DND-41 (cell line): Measurements from ENCODE around the gene MAP2K5.

Source experiments
- ATAC-seq: fragments of 200-7000 bp; cut with Tn5 transposase; 3 replicates; pipeline ENCODE4 v1.9.1; 2021; ENCODE audit warnings: low read depth; ENCODE audit not compliant: insufficient read depth
- DNase-seq: peaks from one replicate; pipeline ENCODE4 v3.0.0-alpha.2; 2020
- H2AFZ ChIP-seq: 2 replicates; pipeline ENCODE4 v1.6.0; 2012; ENCODE audit warnings: low read depth, low read length
- H3K27ac ChIP-seq: 2 replicates; pipeline ENCODE4 v1.5.1; 2012; ENCODE audit warnings: low read length, inconsistent platforms
- H3K27me3 ChIP-seq: fragments of 200-600 bp; sonication (generic); 2 replicates; pipeline ENCODE4 v1.6.0; 2012; ENCODE audit warnings: low read length, mild to moderate bottlenecking, inconsistent platforms; ENCODE audit not compliant: insufficient read depth, poor library complexity
- H3K36me3 ChIP-seq: 2 replicates; pipeline ENCODE4 v1.5.1; 2012; ENCODE audit warnings: low read length, inconsistent platforms; ENCODE audit not compliant: insufficient read depth
- H3K4me1 ChIP-seq: 2 replicates; pipeline ENCODE4 v1.5.1; 2012; ENCODE audit warnings: mild to moderate bottlenecking, low read length; ENCODE audit not compliant: insufficient read depth
- H3K4me2 ChIP-seq: 2 replicates; pipeline ENCODE4 v1.6.0; 2012; ENCODE audit warnings: mild to moderate bottlenecking, moderate library complexity, low read length, inconsistent platforms; ENCODE audit not compliant: insufficient read depth
- H3K4me3 ChIP-seq, 2 experiments: fragments of 200-600 bp in 1 of 2; shearing (Covaris generic) in 1 of 2; 2 replicates each; pipeline ENCODE4 v1.5.1; 2012 to 2016; ENCODE audit warnings: inconsistent platforms in 2 of 2, low read length in 2 of 2, mild to moderate bottlenecking in 2 of 2, low read depth in 1 of 2, moderate library complexity in 1 of 2
- H3K79me2 ChIP-seq: 2 replicates; pipeline ENCODE4 v1.6.0; 2012; ENCODE audit warnings: low read length, inconsistent platforms; ENCODE audit not compliant: insufficient read depth
- H3K9ac ChIP-seq: 2 replicates; pipeline ENCODE4 v1.6.0; 2012; ENCODE audit warnings: low read depth, mild to moderate bottlenecking, inconsistent platforms, low read length, moderate library complexity
- H3K9me3 ChIP-seq: 2 replicates; pipeline ENCODE4 v1.5.1; 2012; ENCODE audit warnings: low read length, moderate library complexity, mild to moderate bottlenecking, inconsistent platforms; ENCODE audit not compliant: insufficient read depth, severe bottlenecking
- H4K20me1 ChIP-seq: 2 replicates; pipeline ENCODE4 v1.6.0; 2012; ENCODE audit warnings: low read length; ENCODE audit not compliant: insufficient read depth
- CTCF ChIP-seq: IDR thresholded peaks from 2 replicates; pipeline ENCODE4 v1.5.1; 2012; ENCODE audit warnings: borderline replicate concordance, low read length, moderate library complexity, mild to moderate bottlenecking; ENCODE audit not compliant: poor library complexity, severe bottlenecking; ENCODE audit errors: extremely low read depth
- EZH2 ChIP-seq: IDR thresholded peaks from 3 replicates; pipeline ENCODE4 v1.6.1; 2012; ENCODE audit warnings: borderline replicate concordance, low read depth, mild to moderate bottlenecking, moderate library complexity, low read length, inconsistent platforms; ENCODE audit not compliant: severe bottlenecking

Gene MAP2K5

GRCh38 chr15:67838789-67839332 lies 296.4 kb downstream of the MAP2K5 start:
- ATAC-seq (no peak), DNase-seq (no peak)
- H4K20me1 ChIP-seq: no peaks in the 10 kb centered on the region
- peak overlapping the region; percentile 97 for H3K9ac ChIP-seq
- peaks cover 43% of the 10 kb centered on the region for H3K4me1 ChIP-seq
- H3K4me3 ChIP-seq: peak overlapping the region in 1 of 2 experiments; percentile 94; a peak in 2 of 4 replicates
- no peaks in the 10 kb centered on the region for H3K36me3 ChIP-seq
- no peaks in the 10 kb centered on the region for H3K27me3 ChIP-seq
- peak overlapping the region; percentile 96 for H3K4me2 ChIP-seq
- no peak for TF ChIP-seq CTCF
- TF ChIP-seq EZH2: no peak
- H3K9me3 ChIP-seq: no peaks in the 10 kb centered on the region
- peak overlapping the region; percentile 80 for H2AFZ ChIP-seq
- H3K27ac ChIP-seq: peak overlapping the region; percentile 98
- no peaks in the 10 kb centered on the region for H3K79me2 ChIP-seq

DNA sequence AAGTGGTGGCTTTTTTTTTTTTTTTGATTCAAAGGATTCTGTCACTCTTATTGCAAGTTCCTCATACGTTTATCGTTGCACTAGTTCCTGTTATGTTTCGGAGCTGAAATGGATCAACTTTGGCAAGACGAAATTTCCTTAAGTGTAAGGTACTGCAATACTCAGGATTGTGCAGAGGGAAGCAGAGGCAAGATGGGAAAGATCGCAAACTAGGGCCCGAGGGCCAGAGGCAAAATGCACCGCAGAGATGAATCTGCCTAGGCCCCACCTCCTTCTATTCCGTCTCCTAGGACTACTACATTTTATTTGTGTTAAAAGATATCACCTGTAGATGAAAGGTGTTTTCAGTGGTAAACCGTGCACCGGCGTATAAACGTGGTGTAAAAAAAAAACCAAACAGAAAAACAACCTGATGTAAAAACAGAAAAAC lies 297.0 kb downstream of the MAP2K5 start:
- H2AFZ ChIP-seq: peak overlapping the region; percentile 80
- peak; percentile 58 for DNase-seq
- H3K9ac ChIP-seq: peak overlapping the region; percentile 97
- H3K27me3 ChIP-seq: no peaks in the 10 kb centered on the region
- H3K36me3 ChIP-seq: no peaks in the 10 kb centered on the region
- H3K4me2 ChIP-seq: peak overlapping the region; percentile 96
- peak; percentile 44 for ATAC-seq
- H3K79me2 ChIP-seq: no peaks in the 10 kb centered on the region
- peak overlapping the region; percentile 98 for H3K27ac ChIP-seq
- peaks cover 43% of the 10 kb centered on the region for H3K4me1 ChIP-seq
- TF ChIP-seq CTCF: no peak
- no peak for TF ChIP-seq EZH2
- no peaks in the 10 kb centered on the region for H3K9me3 ChIP-seq
- peak overlapping the region; percentile 24 to 94; a peak in 3 of 4 replicates for H3K4me3 ChIP-seq
- no peaks in the 10 kb centered on the region for H4K20me1 ChIP-seq

DNA sequence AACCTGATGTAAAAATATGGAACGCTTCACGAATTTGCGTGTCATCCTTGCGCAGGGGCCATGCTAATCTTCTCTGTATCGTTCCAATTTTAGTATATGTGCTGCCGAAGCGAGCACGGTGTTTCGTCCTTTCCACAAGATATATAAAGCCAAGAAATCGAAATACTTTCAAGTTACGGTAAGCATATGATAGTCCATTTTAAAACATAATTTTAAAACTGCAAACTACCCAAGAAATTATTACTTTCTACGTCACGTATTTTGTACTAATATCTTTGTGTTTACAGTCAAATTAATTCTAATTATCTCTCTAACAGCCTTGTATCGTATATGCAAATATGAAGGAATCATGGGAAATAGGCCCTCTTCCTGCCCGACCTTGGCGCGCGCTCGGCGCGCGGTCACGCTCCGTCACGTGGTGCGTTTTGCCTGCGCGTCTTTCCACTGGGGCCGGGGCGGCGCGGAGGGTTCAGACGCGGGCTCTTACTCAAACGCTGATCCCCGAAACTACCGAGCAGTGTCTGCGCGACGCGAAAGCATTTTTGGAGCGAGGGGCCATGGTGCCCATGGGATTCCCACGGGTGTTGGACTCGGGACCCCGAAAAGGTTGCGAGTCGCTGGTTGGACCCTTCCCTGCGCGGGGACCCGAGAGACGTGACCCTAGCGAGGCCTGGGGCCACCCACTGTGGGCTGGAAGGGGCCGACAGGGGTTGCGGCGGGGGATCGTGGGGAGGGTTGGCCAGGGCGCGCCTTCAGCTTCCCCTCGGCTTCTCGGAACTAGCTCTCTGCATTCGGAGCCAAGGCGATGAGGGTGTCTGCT lies 297.6 kb downstream of the MAP2K5 start, which contains the start of gene RNU6-1:
RNU6-1 (minus strand) TSS at position 117 of the 820 bp plus-strand sequence.
- DNase-seq (peak; percentile 93), ATAC-seq (peak; percentile 80)
- Histone ChIP-seq H3K27ac (peak within 1 kb of the TSS; percentile 98), H2AFZ (peak within 1 kb of the TSS; percentile 98), H3K79me2 (no peaks in the 10 kb centered on the region), H3K9ac (peak within 1 kb of the TSS; percentile 97), H3K4me3 (peak within 1 kb of the TSS; percentile 74 to 94), H4K20me1 (no peaks in the 10 kb centered on the region), H3K4me1 (peaks cover 43% of the 10 kb centered on the region), H3K36me3 (no peaks in the 10 kb centered on the region), H3K9me3 (no peaks in the 10 kb centered on the region), H3K27me3 (no peaks in the 10 kb centered on the region), H3K4me2 (peak within 1 kb of the TSS; percentile 96)
- TF ChIP-seq CTCF (no peak), EZH2 (no peak)
